ENCODE results near the gene EFCAB9. TPM values are rescaled to one million over a fixed set of nuclear protein-coding genes. Genes with fewer than 3 reads are reported as not detected.
A peak's percentile ranks its signal among the peaks of the same experiment; 100 is the strongest.

EFCAB9 gene
- total and polyA plus RNA-seq, 2 of the 13 experiments (the other 11 are each of a cell fraction or from before 2014, with no cell fraction given), result not detected

DNA sequence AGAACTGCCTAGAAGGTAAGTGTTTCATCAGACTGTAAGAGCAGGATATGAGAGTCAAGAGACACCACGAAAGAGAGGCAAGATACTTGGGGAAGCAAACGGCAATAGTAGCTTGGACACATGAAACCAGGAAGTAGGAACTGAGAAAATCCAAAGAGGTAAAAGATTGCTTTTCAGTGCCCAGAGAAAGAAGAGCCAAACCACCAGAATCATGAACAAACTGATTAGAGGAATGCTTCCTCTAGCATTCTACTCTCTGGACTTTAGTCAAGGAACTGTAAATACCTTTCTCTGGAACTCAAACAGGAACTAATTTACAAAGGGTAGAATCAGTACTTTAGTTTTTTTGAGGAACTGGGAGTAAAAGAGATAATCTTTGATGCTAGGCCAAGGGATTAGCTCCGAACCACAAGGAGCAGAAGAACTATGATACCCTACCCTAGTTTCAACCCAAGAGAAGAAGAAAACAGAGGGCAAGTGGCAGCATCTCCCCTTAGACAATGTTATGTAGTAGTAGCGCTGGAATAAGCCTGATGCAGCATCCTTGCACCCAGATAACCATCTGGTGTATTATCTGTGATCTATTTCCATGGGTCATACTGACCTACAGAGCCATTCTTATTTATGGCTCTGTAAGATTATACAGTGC lies 41.3 kb downstream of the EFCAB9 start (continued):
- TF ChIP-seq ZNF709 (CRISPR knock-in tag; IDR thresholded peaks at IDR 0.05) (no peak), NR2F1 (CRISPR knock-in tag; IDR thresholded peaks at IDR 0.05) (no peak), BCL6 (CRISPR knock-in tag; IDR thresholded peaks at IDR 0.05) (peak; percentile 65; the same call in 1 of the 2 replicates), MEF2D (CRISPR knock-in tag; IDR thresholded peaks at IDR 0.05) (no peak), FOXA3 (CRISPR knock-in tag; IDR thresholded peaks at IDR 0.05) (peak; percentile 46; the same call in 1 of the 2 replicates), POLR2G (IDR thresholded peaks at IDR 0.05; ENCODE audit: low read depth, low read length) (no peak), SRSF9 (IDR thresholded peaks at IDR 0.05; ENCODE audit: borderline replicate concordance, insufficient read depth, low read depth, low read length, poor library complexity, severe bottlenecking) (no peak), SOX5 (CRISPR knock-in tag; IDR thresholded peaks at IDR 0.05; ENCODE audit: borderline replicate concordance) (peak; percentile 44; the same call in 1 of the 2 replicates), ZNF761 (CRISPR knock-in tag; conservative IDR thresholded peaks at IDR 0.05) (no peak), SP1 (IDR thresholded peaks at IDR 0.05) (no peak), SP1 (CRISPR knock-in tag; IDR thresholded peaks at IDR 0.05) (no peak), REXO4 (CRISPR knock-in tag; IDR thresholded peaks at IDR 0.05; ENCODE audit: borderline replicate concordance) (no peak), HMGA1 (CRISPR knock-in tag; conservative IDR thresholded peaks at IDR 0.05) (no peak), ZMAT3 (CRISPR knock-in tag; conservative IDR thresholded peaks at IDR 0.05) (no peak), RBAK (CRISPR knock-in tag; IDR thresholded peaks at IDR 0.05) (no peak), ISX (CRISPR knock-in tag; conservative IDR thresholded peaks at IDR 0.05) (no peak), CBX2 (IDR thresholded peaks at IDR 0.05; ENCODE audit: low read depth, low read length) (no peak), CBX2 (CRISPR knock-in tag; IDR thresholded peaks at IDR 0.05; ENCODE audit: low read depth) (no peak), MTA3 (CRISPR knock-in tag; IDR thresholded peaks at IDR 0.05) (no peak), PPARG (CRISPR knock-in tag; conservative IDR thresholded peaks at IDR 0.05) (peak; percentile 40; the same call in 1 of the 2 replicates)
- TF ChIP-seq, protein P1, sequence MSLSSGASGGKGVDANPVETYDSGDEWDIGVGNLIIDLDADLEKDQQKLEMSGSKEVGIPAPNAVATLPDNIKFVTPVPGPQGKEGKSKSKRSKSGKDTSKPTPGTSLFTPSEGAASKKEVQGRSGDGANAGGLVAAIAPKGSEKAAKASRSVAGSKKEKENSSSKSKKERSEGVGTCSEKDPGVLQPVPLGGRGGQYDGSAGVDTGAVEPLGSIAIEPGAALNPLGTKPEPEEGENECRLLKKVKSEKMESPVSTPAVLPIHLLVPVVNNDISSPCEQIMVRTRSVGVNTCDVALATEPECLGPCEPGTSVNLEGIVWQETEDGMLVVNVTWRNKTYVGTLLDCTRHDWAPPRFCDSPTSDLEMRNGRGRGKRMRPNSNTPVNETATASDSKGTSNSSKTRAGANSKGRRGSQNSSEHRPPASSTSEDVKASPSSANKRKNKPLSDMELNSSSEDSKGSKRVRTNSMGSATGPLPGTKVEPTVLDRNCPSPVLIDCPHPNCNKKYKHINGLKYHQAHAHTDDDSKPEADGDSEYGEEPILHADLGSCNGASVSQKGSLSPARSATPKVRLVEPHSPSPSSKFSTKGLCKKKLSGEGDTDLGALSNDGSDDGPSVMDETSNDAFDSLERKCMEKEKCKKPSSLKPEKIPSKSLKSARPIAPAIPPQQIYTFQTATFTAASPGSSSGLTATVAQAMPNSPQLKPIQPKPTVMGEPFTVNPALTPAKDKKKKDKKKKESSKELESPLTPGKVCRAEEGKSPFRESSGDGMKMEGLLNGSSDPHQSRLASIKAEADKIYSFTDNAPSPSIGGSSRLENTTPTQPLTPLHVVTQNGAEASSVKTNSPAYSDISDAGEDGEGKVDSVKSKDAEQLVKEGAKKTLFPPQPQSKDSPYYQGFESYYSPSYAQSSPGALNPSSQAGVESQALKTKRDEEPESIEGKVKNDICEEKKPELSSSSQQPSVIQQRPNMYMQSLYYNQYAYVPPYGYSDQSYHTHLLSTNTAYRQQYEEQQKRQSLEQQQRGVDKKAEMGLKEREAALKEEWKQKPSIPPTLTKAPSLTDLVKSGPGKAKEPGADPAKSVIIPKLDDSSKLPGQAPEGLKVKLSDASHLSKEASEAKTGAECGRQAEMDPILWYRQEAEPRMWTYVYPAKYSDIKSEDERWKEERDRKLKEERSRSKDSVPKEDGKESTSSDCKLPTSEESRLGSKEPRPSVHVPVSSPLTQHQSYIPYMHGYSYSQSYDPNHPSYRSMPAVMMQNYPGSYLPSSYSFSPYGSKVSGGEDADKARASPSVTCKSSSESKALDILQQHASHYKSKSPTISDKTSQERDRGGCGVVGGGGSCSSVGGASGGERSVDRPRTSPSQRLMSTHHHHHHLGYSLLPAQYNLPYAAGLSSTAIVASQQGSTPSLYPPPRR (CRISPR knock-in tag; IDR thresholded peaks at IDR 0.05; ENCODE audit: borderline replicate concordance), result no peak
- TF ChIP-seq, protein P2, sequence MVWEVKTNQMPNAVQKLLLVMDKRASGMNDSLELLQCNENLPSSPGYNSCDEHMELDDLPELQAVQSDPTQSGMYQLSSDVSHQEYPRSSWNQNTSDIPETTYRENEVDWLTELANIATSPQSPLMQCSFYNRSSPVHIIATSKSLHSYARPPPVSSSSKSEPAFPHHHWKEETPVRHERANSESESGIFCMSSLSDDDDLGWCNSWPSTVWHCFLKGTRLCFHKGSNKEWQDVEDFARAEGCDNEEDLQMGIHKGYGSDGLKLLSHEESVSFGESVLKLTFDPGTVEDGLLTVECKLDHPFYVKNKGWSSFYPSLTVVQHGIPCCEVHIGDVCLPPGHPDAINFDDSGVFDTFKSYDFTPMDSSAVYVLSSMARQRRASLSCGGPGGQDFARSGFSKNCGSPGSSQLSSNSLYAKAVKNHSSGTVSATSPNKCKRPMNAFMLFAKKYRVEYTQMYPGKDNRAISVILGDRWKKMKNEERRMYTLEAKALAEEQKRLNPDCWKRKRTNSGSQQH (CRISPR knock-in tag; IDR thresholded peaks at IDR 0.05; ENCODE audit: low read depth), result no peak
- TF ChIP-seq, protein P3, sequence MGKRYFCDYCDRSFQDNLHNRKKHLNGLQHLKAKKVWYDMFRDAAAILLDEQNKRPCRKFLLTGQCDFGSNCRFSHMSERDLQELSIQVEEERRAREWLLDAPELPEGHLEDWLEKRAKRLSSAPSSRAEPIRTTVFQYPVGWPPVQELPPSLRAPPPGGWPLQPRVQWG (CRISPR knock-in tag; IDR thresholded peaks at IDR 0.05; ENCODE audit: borderline replicate concordance, low read depth), result no peak
- TF ChIP-seq, protein P4, sequence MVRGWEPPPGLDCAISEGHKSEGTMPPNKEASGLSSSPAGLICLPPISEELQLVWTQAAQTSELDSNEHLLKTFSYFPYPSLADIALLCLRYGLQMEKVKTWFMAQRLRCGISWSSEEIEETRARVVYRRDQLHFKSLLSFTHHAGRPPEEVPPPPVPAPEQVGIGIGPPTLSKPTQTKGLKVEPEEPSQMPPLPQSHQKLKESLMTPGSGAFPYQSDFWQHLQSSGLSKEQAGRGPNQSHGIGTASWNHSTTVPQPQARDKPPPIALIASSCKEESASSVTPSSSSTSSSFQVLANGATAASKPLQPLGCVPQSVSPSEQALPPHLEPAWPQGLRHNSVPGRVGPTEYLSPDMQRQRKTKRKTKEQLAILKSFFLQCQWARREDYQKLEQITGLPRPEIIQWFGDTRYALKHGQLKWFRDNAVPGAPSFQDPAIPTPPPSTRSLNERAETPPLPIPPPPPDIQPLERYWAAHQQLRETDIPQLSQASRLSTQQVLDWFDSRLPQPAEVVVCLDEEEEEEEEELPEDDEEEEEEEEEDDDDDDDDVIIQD (CRISPR knock-in tag; IDR thresholded peaks at IDR 0.05; ENCODE audit: low read depth), result 0 out of 2 replicates have a peak, but pooled peaks have one; percentile 12
